Endothelial cell (in vitro differentiated cells): ENCODE results near the gene LRR1. TPM values are rescaled to one million over a fixed set of nuclear protein-coding genes. Genes with fewer than 3 reads are reported as not detected.
A peak's percentile ranks its signal among the peaks of the same experiment; 100 is the strongest.
"Not testable (repeated sequence)": the region's sequence is repeated elsewhere in the genome, so short reads cannot be mapped to it uniquely, and the experiment has no call there.

Source experiments
- DNase-seq: peaks from one replicate; pipeline ENCODE4 v3.0.0; 2021; ENCODE audit warnings: low spot score
- H3K27ac Mint-ChIP-seq: one replicate; pipeline ENCODE4 v1.8.0; 2021; ENCODE audit warnings: mixed read lengths, inconsistent platforms; ENCODE audit not compliant: unreplicated experiment
- H3K27me3 Mint-ChIP-seq: one replicate; pipeline ENCODE4 v1.8.0; 2021; ENCODE audit warnings: mild to moderate bottlenecking, moderate library complexity, mixed read lengths, inconsistent platforms; ENCODE audit not compliant: unreplicated experiment
- H3K36me3 Mint-ChIP-seq: one replicate; pipeline ENCODE4 v1.8.0; 2021; ENCODE audit warnings: mild to moderate bottlenecking, low read depth, mixed read lengths, inconsistent platforms; ENCODE audit not compliant: unreplicated experiment
- H3K4me1 Mint-ChIP-seq: one replicate; pipeline ENCODE4 v1.8.0; 2021; ENCODE audit warnings: mild to moderate bottlenecking, mixed read lengths, inconsistent platforms; ENCODE audit not compliant: unreplicated experiment
- H3K4me3 Mint-ChIP-seq: one replicate; pipeline ENCODE4 v1.8.0; 2021; ENCODE audit warnings: mild to moderate bottlenecking, mixed read lengths, inconsistent platforms; ENCODE audit not compliant: unreplicated experiment
- H3K9me3 Mint-ChIP-seq: one replicate; pipeline ENCODE4 v1.8.0; 2021; ENCODE audit warnings: mixed read lengths, inconsistent platforms; ENCODE audit not compliant: unreplicated experiment
- CTCF ChIP-seq: fragments of 200-600 bp; sonication (generic); IDR thresholded peaks from one replicate; pipeline ENCODE4 v1.5.0; 2021; ENCODE audit warnings: antibody characterized with exemption; ENCODE audit not compliant: unreplicated experiment
- total RNA-seq: library from RNA; stranded (reverse); fragmentation: NEBNext Ultra II Directional; extraction: Animal tissue kit (Norgen Biotek cat#: 25700); gene quantifications from one replicate; pipeline ENCODE4 v1.2.1, GENCODE V29; 2021; ENCODE audit not compliant: unreplicated experiment

LRR1 gene
- total RNA-seq, 1 donor from 2014 or later = 12.9 TPM

- peaks cover 45% of the 10 kb centered on the region for H3K36me3 Mint-ChIP-seq
- DNase-seq = no peak
- no peak for TF ChIP-seq CTCF
- H3K4me3 Mint-ChIP-seq = peak overlapping the region; percentile 70
- H3K9me3 Mint-ChIP-seq = no peaks in the 10 kb centered on the region
- H3K4me1 Mint-ChIP-seq = peaks cover 30% of the 10 kb centered on the region
- peaks cover 32% of the 10 kb centered on the region for H3K27me3 Mint-ChIP-seq
- peak overlapping the region; percentile 76 for H3K27ac Mint-ChIP-seq
Measured at GRCh38 chr14:49582113-49582977, 16.4 kb upstream of the LRR1 start.

GRCh38 chr14:49583629-49584028 is 15.1 kb upstream of the LRR1 start:
- no peaks in the 10 kb centered on the region for H3K9me3 Mint-ChIP-seq
- peaks cover 39% of the 10 kb centered on the region for H3K36me3 Mint-ChIP-seq
- H3K27ac Mint-ChIP-seq = peak overlapping the region; percentile 92
- peak overlapping the region; percentile 98 for H3K4me3 Mint-ChIP-seq
- H3K27me3 Mint-ChIP-seq = peaks cover 32% of the 10 kb centered on the region
- H3K4me1 Mint-ChIP-seq = peaks cover 30% of the 10 kb centered on the region
- TF ChIP-seq CTCF = no peak
- no peak for DNase-seq

GRCh38 chr14:49584058-49584457 is 14.7 kb upstream of the LRR1 start:
- H3K4me3 Mint-ChIP-seq = peak overlapping the region; percentile 98
- peak overlapping the region; percentile 92 for H3K27ac Mint-ChIP-seq
- no peak for TF ChIP-seq CTCF

GRCh38 chr14:49584981-49585640 is 13.6 kb upstream of the LRR1 start:
- peaks cover 39% of the 10 kb centered on the region for H3K36me3 Mint-ChIP-seq
- not testable (repeated sequence) for H3K9me3 Mint-ChIP-seq
- peak; percentile 23 for DNase-seq
- H3K27me3 Mint-ChIP-seq = peaks cover 32% of the 10 kb centered on the region
- H3K4me3 Mint-ChIP-seq = peak overlapping the region; percentile 98
- H3K27ac Mint-ChIP-seq = peak overlapping the region; percentile 92
- H3K4me1 Mint-ChIP-seq = peaks cover 30% of the 10 kb centered on the region

More at GRCh38 chr14:49584058-49584457, 14.7 kb upstream of the LRR1 start:
- Mint-ChIP-seq H3K36me3 (peaks cover 39% of the 10 kb centered on the region), H3K9me3 (no peaks in the 10 kb centered on the region), H3K4me1 (peaks cover 30% of the 10 kb centered on the region), H3K27me3 (peaks cover 32% of the 10 kb centered on the region)
- no peak for DNase-seq

GRCh38 chr14:49585803-49586672 is 12.7 kb upstream of the LRR1 start, which contains the start of gene RPS29:
RPS29 (minus strand) TSS chr14:49586380; CDS start chr14:49586346, 34 bp downstream.
- Mint-ChIP-seq H3K4me1 (peaks cover 30% of the 10 kb centered on the region), H3K27ac (peak within 1 kb of the TSS; percentile 92), H3K9me3 (no peaks in the 10 kb centered on the region), H3K27me3 (peaks cover 31% of the 10 kb centered on the region), H3K4me3 (peak within 1 kb of the TSS; percentile 98), H3K36me3 (peaks cover 39% of the 10 kb centered on the region)
- peak; percentile 98 for DNase-seq
- TF ChIP-seq CTCF = no peak
